ENCODE results near the gene TSPAN12. TPM values are rescaled to one million over a fixed set of nuclear protein-coding genes. Genes with fewer than 3 reads are reported as not detected.

Gene TSPAN12
- polyA plus RNA-seq, 2 of the 4 experiments (the other 2 are of a cell fraction), result 0.62 to 0.98 TPM

DNA sequence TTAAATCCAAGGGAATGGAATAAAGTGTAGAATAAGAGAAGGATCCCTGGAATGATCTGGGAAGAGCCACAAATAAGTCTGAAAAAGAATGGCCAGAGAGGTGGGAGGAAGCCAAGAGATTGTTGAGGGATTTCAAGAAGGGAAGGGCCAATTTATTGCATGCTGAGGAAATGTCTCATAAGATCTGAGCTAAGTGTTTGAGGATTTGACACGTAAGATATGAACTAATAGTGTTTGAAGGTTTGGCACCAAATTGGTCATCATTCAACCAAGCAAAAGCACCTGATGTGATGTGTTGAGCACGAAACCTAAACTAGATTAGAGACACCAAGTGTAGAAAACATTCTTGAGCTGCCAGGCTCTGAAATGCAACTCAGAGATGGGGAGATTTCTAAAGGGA lies 97.9 kb downstream of the TSPAN12 start:
- Histone ChIP-seq H3K4me3 (no peak overlapping the region), H3K9me3 (no peaks in the 10 kb centered on the region), H3K27ac (no peak overlapping the region), H3K4me2 (no peak overlapping the region), H3K4me1 (no peaks in the 10 kb centered on the region)
- ATAC-seq, result no peak
- POLR2A ChIA-PET, result no interaction called here
- 18% methylated on average over 2 of the region's 2 CpGs for WGBS (ENCODE audit: missing lambda C conversion rate)
- no peak for TF ChIP-seq ELK1 (IDR thresholded peaks at IDR 0.05; ENCODE audit: low read depth, low read length)
- TF ChIP-seq POLR2AphosphoS2 (conservative IDR thresholded peaks at IDR 0.05; ENCODE audit: low read length), result no peak
- TF ChIP-seq ZSCAN20 (CRISPR knock-in tag; IDR thresholded peaks at IDR 0.05), result no peak
- no peak for TF ChIP-seq MYC (IDR thresholded peaks at IDR 0.05; ENCODE audit: borderline replicate concordance, low read length)
- no peak for TF ChIP-seq BHLHE40 (IDR thresholded peaks at IDR 0.05; ENCODE audit: low read depth, low read length)
- no peak for TF ChIP-seq KDM5A (IDR thresholded peaks at IDR 0.05)
- no peak for TF ChIP-seq ZFP36 (IDR thresholded peaks at IDR 0.05; ENCODE audit: borderline replicate concordance, partially characterized antibody)
- no peak for TF ChIP-seq EP300 (IDR thresholded peaks at IDR 0.05)
- no peak for TF ChIP-seq HOXA7 (CRISPR knock-in tag; IDR thresholded peaks at IDR 0.05)
- no peak for TF ChIP-seq ESRRA (IDR thresholded peaks at IDR 0.05; ENCODE audit: borderline replicate concordance, low read length)
- TF ChIP-seq ZNF302 (CRISPR knock-in tag; IDR thresholded peaks at IDR 0.05), result no peak
- CTCF ChIA-PET, result interaction anchor here (1.1 to 1.2 kb wide), 2 partner anchors 21 to 35 kb away, joined by 3 to 4 read pairs; no protein-coding TSS in a partner anchor
- FAIRE-seq, result no peak
- no peak for DNase-seq (ENCODE audit: low read depth in 1 of 2, low spot score in 1 of 2)

DNA sequence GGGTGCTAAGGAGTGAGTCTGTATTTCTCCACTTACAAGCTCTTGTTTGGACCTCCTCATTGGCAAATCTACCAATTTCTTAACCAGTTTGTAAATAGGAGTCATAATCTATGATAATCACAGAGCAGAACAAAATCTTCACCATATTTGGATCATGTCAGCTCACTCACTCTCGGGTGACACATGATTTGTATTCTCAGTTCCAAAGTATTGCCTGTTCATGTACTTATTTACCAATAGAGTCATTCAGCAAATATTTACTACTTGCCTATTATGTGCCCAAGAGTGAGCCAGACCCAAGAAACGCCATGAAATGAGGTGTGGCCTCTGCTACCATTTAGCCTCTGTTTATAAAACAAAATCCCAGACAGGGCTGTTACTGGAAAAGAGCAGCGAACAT lies 114.8 kb downstream of the TSPAN12 start:
- ChIA-PET CTCF (no interaction called here), POLR2A (no interaction called here)
- Histone ChIP-seq H3K4me2 (peak overlapping the region; percentile 45), H3K9me3 (no peaks in the 10 kb centered on the region), H3K27ac (no peak overlapping the region), H3K4me1 (no peaks in the 10 kb centered on the region), H3K4me3 (no peak overlapping the region)
- FAIRE-seq, result no peak
- DNase-seq (ENCODE audit: low read depth in 1 of 2, low spot score in 1 of 2), result peak in 1 of 2 experiments; percentile 45
- ATAC-seq, result peak; percentile 34 to 84; a peak in 3 of 6 replicates
- WGBS (ENCODE audit: missing lambda C conversion rate), result 4% methylated on average over 3 of the region's 3 CpGs
- TF ChIP-seq FOSB (CRISPR knock-in tag; IDR thresholded peaks at IDR 0.05) (no peak), RFX5 (IDR thresholded peaks at IDR 0.05) (no peak), SMC3 (IDR thresholded peaks at IDR 0.05) (no peak), BCL3 (IDR thresholded peaks at IDR 0.05) (no peak), FOSL2 (IDR thresholded peaks at IDR 0.05) (no peak), FOSL2 (CRISPR knock-in tag; IDR thresholded peaks at IDR 0.05) (peak; percentile 33; the same call in 1 of the 2 replicates)
- TF ChIP-seq, protein P1, sequence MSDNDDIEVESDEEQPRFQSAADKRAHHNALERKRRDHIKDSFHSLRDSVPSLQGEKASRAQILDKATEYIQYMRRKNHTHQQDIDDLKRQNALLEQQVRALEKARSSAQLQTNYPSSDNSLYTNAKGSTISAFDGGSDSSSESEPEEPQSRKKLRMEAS (IDR thresholded peaks at IDR 0.05), result no peak

DNA sequence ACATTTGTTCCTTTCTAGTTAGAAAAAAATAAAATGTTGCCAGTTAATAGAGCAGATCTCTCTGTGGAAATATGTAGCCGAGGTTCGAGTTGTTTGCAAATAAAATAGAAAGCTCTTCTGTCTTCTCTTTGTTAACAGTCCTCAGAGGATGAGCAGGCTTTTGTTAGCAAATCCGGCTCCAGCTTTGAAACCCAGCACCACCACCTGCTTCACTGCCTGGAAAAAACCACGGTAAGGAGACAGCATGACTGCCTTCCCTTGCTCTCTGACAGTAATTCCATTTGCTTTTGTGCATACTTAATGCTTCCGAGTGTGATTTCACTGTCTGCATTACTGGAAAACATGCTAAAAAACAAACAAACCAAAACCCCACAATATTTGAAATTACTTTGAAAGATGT lies 115.6 kb downstream of the TSPAN12 start:
- ATAC-seq (peak in 1 of 2 experiments; percentile 40; a peak in 2 of 6 replicates), DNase-seq (ENCODE audit: low read depth in 1 of 2, low spot score in 1 of 2) (no peak), FAIRE-seq (no peak)
- TF ChIP-seq NFE2L2 (conservative IDR thresholded peaks at IDR 0.05; ENCODE audit: low read length) (no peak), EHMT2 (IDR thresholded peaks at IDR 0.05; ENCODE audit: low read depth) (no peak), RNF2 (IDR thresholded peaks at IDR 0.05; ENCODE audit: borderline replicate concordance, low read depth) (no peak), HOXB13 (CRISPR knock-in tag; IDR thresholded peaks at IDR 0.05; ENCODE audit: low read depth) (no peak), RCOR1 (IDR thresholded peaks at IDR 0.05; ENCODE audit: low read depth, low read length) (no peak), HOXA7 (CRISPR knock-in tag; IDR thresholded peaks at IDR 0.05) (no peak), MYC (IDR thresholded peaks at IDR 0.05; ENCODE audit: borderline replicate concordance, low read length) (no peak), ZSCAN20 (CRISPR knock-in tag; IDR thresholded peaks at IDR 0.05) (no peak), ZC3H11A (IDR thresholded peaks at IDR 0.05) (no peak), SMC3 (IDR thresholded peaks at IDR 0.05) (no peak)
- H3K9me3 ChIP-seq, result no peaks in the 10 kb centered on the region
- POLR2A ChIA-PET, result no interaction called here
- CTCF ChIA-PET, result no interaction called here
- no peak overlapping the region for H3K27ac ChIP-seq
- no peak overlapping the region for H3K4me2 ChIP-seq
- no peaks in the 10 kb centered on the region for H3K4me1 ChIP-seq
- no peak overlapping the region for H3K4me3 ChIP-seq
- WGBS (ENCODE audit: missing lambda C conversion rate), result 18% methylated on average over 5 of the region's 5 CpGs

Measured in A549 (cell line).